ENCODE measurements around the gene NECAP2.
"Not testable (repeated sequence)": the region's sequence is repeated elsewhere in the genome, so short reads cannot be mapped to it uniquely, and the experiment has no call there.

GRCh38 chr1:16493731-16494130 is 53.2 kb downstream of the NECAP2 start:
- TF ChIP-seq POLR2A, CTCF (IDR thresholded peaks at IDR 0.05): not testable (repeated sequence)

Data from adrenal gland (tissue), 5 donors.